IPS-18c (cell line): ENCODE results near the gene COQ7.

ENCODE experiments used
- H3K4me3 ChIP-seq: 2 replicates; pipeline ENCODE4 v1.7.0; 2013; ENCODE audit warnings: low read depth, mild to moderate bottlenecking, low read length, moderate library complexity; ENCODE audit not compliant: insufficient read depth
- H3K9me3 ChIP-seq: one replicate; pipeline ENCODE4 v1.6.1; 2013; ENCODE audit warnings: mild to moderate bottlenecking, low read length, moderate library complexity; ENCODE audit not compliant: control insufficient read depth, insufficient read depth

Gene COQ7

DNA sequence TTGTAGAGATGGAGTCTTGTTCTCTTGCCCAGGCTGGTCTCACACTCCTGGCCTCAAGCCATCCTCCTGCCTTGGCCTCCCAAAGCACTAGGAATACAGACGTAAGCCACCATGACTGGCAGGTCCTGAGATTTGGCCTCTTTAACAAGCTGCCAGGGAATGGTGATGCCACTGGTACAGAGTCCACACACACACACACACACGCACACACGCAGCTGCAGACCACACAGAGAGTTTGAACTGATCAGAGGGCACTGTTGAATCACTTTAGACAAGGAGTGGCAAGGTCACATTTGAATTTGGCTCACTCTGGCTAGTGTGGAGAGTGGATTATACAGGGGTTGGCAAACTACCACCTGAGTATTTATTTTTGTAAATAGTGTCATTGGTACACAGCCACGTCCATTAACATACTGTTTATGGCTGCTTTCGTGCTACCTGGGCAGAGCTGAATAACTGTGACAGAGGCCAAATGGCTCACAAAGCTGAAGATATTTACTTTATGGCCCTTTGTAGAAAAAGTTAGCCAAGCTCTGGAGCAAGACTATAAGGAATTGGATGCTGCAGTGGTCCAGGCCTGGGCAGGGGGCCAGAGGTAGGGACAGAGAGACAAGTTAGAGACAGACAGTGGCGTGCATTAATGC, 56.2 kb downstream of the COQ7 start:
- no peaks in the 10 kb centered on the region for H3K9me3 ChIP-seq
- no peak overlapping the region for H3K4me3 ChIP-seq

- H3K4me3 ChIP-seq, result no peak overlapping the region
- no peaks in the 10 kb centered on the region for H3K9me3 ChIP-seq
Observed at GRCh38 chr16:19126300-19126699, 58.9 kb downstream of the COQ7 start.

DNA sequence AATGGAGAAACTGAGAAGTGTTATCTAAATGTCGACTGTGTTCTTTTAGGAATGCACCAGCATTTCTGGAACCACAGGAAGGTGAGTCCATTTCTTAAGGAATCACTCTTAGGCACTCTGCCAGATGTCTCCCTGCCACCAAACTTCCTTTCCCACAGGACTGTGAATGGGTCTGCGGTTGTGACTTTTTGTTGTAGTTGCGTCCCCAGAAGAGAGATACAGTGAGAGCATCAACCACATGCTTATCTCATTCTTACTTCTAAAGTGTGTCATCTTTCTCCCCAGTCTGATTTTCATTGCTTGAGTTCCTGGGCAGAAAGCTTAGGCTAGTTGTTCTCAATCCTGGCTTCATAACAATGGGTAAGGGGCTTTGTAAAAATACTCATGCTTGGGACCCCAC, 59.8 kb downstream of the COQ7 start:
- no peak overlapping the region for H3K4me3 ChIP-seq
- no peaks in the 10 kb centered on the region for H3K9me3 ChIP-seq

DNA sequence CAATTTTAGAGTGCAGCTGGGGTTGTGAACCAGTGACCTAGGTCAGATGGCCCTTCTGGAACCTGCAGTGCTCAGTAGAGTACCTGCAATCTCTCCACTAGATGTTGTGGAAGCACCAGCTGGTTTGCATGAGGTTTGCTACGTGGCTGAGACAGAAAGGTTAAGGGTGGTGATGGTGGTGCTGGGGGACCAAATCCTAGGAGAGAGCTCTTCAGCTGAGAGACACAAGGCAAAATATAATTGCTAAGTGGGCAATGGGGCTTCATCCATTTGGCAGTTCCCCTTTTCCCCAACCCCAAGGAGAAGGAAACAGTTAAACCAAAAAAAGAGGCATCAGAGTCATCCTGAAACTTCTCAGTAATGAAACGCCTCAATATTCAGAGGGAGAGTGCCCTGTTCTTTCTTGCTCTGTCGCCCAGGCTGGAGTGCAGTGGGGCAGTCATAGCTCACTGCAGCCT, 60.3 kb downstream of the COQ7 start:
- no peak overlapping the region for H3K4me3 ChIP-seq

GRCh38 chr16:19128454-19129200, 61.2 kb downstream of the COQ7 start:
- Histone ChIP-seq H3K9me3 (no peaks in the 10 kb centered on the region), H3K4me3 (no peak overlapping the region)

More for the DNA sequence above, 60.3 kb downstream of the COQ7 start:
- H3K9me3 ChIP-seq, result no peaks in the 10 kb centered on the region
